HG02938 (cell line): ENCODE measurements around the gene CCIN.

Source experiments
- ATAC-seq: cut with Tn5 transposase; IDR thresholded peaks from one replicate; pipeline ENCODE4 v1.9.1; 2021; ENCODE audit warnings: mild to moderate bottlenecking, moderate library complexity; ENCODE audit not compliant: unreplicated experiment

The CCIN gene

GRCh38 chr9:36140086-36141084 is 28.8 kb upstream of the CCIN start:
- no peak for ATAC-seq

GRCh38 chr9:36141288-36141687 is 27.9 kb upstream of the CCIN start:
- no peak for ATAC-seq

- ATAC-seq, result no peak
Observed at GRCh38 chr9:36141761-36142160, 27.4 kb upstream of the CCIN start.

GRCh38 chr9:36142510-36143244 is 26.5 kb upstream of the CCIN start:
- ATAC-seq, result no peak

GRCh38 chr9:36143245-36143641 is 25.9 kb upstream of the CCIN start:
- ATAC-seq, result no peak

GRCh38 chr9:36144309-36145232 is 24.6 kb upstream of the CCIN start:
- no peak for ATAC-seq

GRCh38 chr9:36145970-36146369 is 23.2 kb upstream of the CCIN start:
- ATAC-seq, result no peak

- no peak for ATAC-seq
Observed at GRCh38 chr9:36146651-36147050, 22.5 kb upstream of the CCIN start.

GRCh38 chr9:36147441-36148175 is 21.6 kb upstream of the CCIN start:
- ATAC-seq, result no peak

- no peak for ATAC-seq
Observed at GRCh38 chr9:36148311-36149051, 20.7 kb upstream of the CCIN start.

GRCh38 chr9:36149197-36149596 is 20.0 kb upstream of the CCIN start:
- ATAC-seq, result no peak

- no peak for ATAC-seq
Observed at GRCh38 chr9:36150574-36151315, 18.4 kb upstream of the CCIN start.

GRCh38 chr9:36151316-36152210 is 17.6 kb upstream of the CCIN start:
- peak; percentile 84 for ATAC-seq

GRCh38 chr9:36152741-36153438 is 16.3 kb upstream of the CCIN start:
- no peak for ATAC-seq

- ATAC-seq, result no peak
Observed at GRCh38 chr9:36153746-36154145, 15.4 kb upstream of the CCIN start.

GRCh38 chr9:36154331-36154952 is 14.7 kb upstream of the CCIN start:
- ATAC-seq, result no peak

GRCh38 chr9:36156116-36156515 is 13.1 kb upstream of the CCIN start:
- ATAC-seq, result no peak
